HepG2 (cell line): Measurements from ENCODE around the gene IFI35. TPM values are rescaled to one million over a fixed set of nuclear protein-coding genes. Genes with fewer than 3 reads are reported as not detected.
A peak's percentile ranks its signal among the peaks of the same experiment; 100 is the strongest.

Source experiments
- AKAP8 ChIP-seq: sonication (generic); formaldehyde crosslinking; IDR thresholded peaks from 2 replicates; pipeline ENCODE4 v1.5.1; 2020; ENCODE audit warnings: mild to moderate bottlenecking, missing genetic modification reagents
- CAMTA2 ChIP-seq: sonication (generic); formaldehyde crosslinking; IDR thresholded peaks from 2 replicates; pipeline ENCODE4 v1.4.0; 2020; ENCODE audit warnings: mild to moderate bottlenecking, missing genetic modification reagents, borderline replicate concordance
- ERF ChIP-seq: IDR thresholded peaks from 2 replicates; pipeline ENCODE4 v1.6.1; 2018; ENCODE audit warnings: missing biosample characterization, missing genetic modification reagents
- HOXD1 ChIP-seq: sonication (generic); formaldehyde crosslinking; IDR thresholded peaks from 2 replicates; pipeline ENCODE4 v1.5.0; 2020; ENCODE audit warnings: missing genetic modification reagents
- MAFF ChIP-seq: IDR thresholded peaks from 2 replicates; pipeline ENCODE4 v1.6.1; 2011; ENCODE audit warnings: low read depth, low read length, improper control_type of control experiment
- MAFG ChIP-seq: sonication (generic); formaldehyde crosslinking; IDR thresholded peaks from 2 replicates; pipeline ENCODE4 v1.5.1; 2020; ENCODE audit warnings: mild to moderate bottlenecking, missing genetic modification reagents
- NBN ChIP-seq: fragments of 450-650 bp; conservative IDR thresholded peaks from 2 replicates; pipeline ENCODE4 v1.6.1; 2017
- RAD21 ChIP-seq: fragments of 450-650 bp; formaldehyde crosslinking; IDR thresholded peaks from 2 replicates; pipeline ENCODE4 v1.5.0; 2020; ENCODE audit warnings: mild to moderate bottlenecking
- SMYD3 ChIP-seq: sonication (generic); formaldehyde crosslinking; IDR thresholded peaks from 2 replicates; pipeline ENCODE4 v1.8.1; 2023; ENCODE audit warnings: mild to moderate bottlenecking, missing genetic modification reagents
- U2AF2 ChIP-seq: fragments of 200-400 bp; formaldehyde crosslinking; IDR thresholded peaks from 2 replicates; pipeline ENCODE4 v1.6.1; 2017; ENCODE audit warnings: low read depth, mild to moderate bottlenecking, low read length
- ZNF720 ChIP-seq: sonication (generic); formaldehyde crosslinking; IDR thresholded peaks from 2 replicates; pipeline ENCODE4 v1.4.0; 2020; ENCODE audit warnings: missing genetic modification reagents
- ZNF839 ChIP-seq: sonication (generic); formaldehyde crosslinking; IDR thresholded peaks from 2 replicates; pipeline ENCODE4 v1.4.0; 2020; ENCODE audit warnings: missing genetic modification reagents, mild to moderate bottlenecking, borderline replicate concordance
- polyA plus RNA-seq, 8 experiments: library from polyadenylated mRNA; depleted of rRNA in 3 of 8; stranded (reverse) in 7 of 8; unstranded in 1 of 8; fragments of >200 nt; fragmentation: Illumina TruSeq in 4 of 8; extraction: Trizol in 4 of 8; gene quantifications; 2 replicates each; pipeline versions ENCODE4 v1.2.1 to v1.2.3, GENCODE V29; 2011 to 2016; ENCODE audit warnings: low read depth in 4 of 8, missing spikeins in 1 of 8, mixed read lengths in 1 of 8; ENCODE audit not compliant: insufficient read depth in 1 of 8
- total RNA-seq, 5 experiments: library from RNA; depleted of rRNA; stranded (reverse); fragments of >200 nt; fragmentation: Illumina TruSeq; extraction: Trizol; gene quantifications; 2 replicates each; pipeline ENCODE4 v1.2.3, GENCODE V29; 2016; ENCODE audit warnings: low read depth in 1 of 5
- TF ChIP-seq, protein P1 (sequence below): IDR thresholded peaks from 2 replicates; pipeline ENCODE4 v1.6.1; 2018; ENCODE audit warnings: missing genetic modification reagents, mild to moderate bottlenecking, missing compliant biosample characterization
- TF ChIP-seq, protein P2 (sequence below), 2 experiments: IDR thresholded peaks; 2 replicates each; pipeline ENCODE4 v1.6.1; 2011 to 2012; ENCODE audit warnings: low read length in 2 of 2, borderline replicate concordance in 1 of 2, low read depth in 1 of 2, mild to moderate bottlenecking in 1 of 2, moderate library complexity in 1 of 2
- TF ChIP-seq, protein P3 (sequence below): IDR thresholded peaks from 2 replicates; pipeline ENCODE4 v1.6.1; 2016; ENCODE audit warnings: low read depth
- TF ChIP-seq, protein P4 (sequence below): IDR thresholded peaks from 2 replicates; pipeline ENCODE4 v1.6.1; 2016; ENCODE audit warnings: low read depth, missing genetic modification reagents, missing compliant biosample characterization
- TF ChIP-seq, protein P5 (sequence below): sonication (generic); formaldehyde crosslinking; IDR thresholded peaks from 2 replicates; pipeline ENCODE4 v1.5.1; 2020; ENCODE audit warnings: mild to moderate bottlenecking, moderate library complexity, missing genetic modification reagents

The IFI35 gene
- total and polyA plus RNA-seq, 2 of the 13 experiments (the other 11 are each of a cell fraction or from before 2014, with no cell fraction given): 28.9 to 38.1 TPM

DNA sequence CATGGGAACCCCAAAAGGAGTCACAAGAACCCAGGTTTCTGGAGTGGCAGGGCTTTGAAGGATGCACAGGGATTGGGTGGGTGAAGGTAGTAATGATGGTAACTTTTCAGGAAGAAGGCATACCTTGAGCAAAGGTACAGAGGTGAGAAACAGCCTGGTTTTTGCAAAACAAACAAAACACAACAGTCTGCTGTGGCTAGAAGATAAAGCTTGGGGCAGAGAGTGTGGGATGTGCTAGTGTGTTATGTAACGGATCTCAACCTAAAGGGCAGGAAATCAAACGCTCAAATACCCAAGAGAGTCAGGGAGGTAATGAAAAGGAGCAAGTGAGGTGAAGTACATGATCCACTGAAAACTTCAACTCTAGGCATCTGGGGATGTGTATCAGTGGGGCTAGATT is 31.3 kb upstream of the IFI35 start (continued):
- TF ChIP-seq, protein P1, sequence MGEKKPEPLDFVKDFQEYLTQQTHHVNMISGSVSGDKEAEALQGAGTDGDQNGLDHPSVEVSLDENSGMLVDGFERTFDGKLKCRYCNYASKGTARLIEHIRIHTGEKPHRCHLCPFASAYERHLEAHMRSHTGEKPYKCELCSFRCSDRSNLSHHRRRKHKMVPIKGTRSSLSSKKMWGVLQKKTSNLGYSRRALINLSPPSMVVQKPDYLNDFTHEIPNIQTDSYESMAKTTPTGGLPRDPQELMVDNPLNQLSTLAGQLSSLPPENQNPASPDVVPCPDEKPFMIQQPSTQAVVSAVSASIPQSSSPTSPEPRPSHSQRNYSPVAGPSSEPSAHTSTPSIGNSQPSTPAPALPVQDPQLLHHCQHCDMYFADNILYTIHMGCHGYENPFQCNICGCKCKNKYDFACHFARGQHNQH (CRISPR knock-in tag): no peak
- TF ChIP-seq, protein P2, sequence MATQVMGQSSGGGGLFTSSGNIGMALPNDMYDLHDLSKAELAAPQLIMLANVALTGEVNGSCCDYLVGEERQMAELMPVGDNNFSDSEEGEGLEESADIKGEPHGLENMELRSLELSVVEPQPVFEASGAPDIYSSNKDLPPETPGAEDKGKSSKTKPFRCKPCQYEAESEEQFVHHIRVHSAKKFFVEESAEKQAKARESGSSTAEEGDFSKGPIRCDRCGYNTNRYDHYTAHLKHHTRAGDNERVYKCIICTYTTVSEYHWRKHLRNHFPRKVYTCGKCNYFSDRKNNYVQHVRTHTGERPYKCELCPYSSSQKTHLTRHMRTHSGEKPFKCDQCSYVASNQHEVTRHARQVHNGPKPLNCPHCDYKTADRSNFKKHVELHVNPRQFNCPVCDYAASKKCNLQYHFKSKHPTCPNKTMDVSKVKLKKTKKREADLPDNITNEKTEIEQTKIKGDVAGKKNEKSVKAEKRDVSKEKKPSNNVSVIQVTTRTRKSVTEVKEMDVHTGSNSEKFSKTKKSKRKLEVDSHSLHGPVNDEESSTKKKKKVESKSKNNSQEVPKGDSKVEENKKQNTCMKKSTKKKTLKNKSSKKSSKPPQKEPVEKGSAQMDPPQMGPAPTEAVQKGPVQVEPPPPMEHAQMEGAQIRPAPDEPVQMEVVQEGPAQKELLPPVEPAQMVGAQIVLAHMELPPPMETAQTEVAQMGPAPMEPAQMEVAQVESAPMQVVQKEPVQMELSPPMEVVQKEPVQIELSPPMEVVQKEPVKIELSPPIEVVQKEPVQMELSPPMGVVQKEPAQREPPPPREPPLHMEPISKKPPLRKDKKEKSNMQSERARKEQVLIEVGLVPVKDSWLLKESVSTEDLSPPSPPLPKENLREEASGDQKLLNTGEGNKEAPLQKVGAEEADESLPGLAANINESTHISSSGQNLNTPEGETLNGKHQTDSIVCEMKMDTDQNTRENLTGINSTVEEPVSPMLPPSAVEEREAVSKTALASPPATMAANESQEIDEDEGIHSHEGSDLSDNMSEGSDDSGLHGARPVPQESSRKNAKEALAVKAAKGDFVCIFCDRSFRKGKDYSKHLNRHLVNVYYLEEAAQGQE (IDR thresholded peaks at IDR 0.05; ENCODE audit: borderline replicate concordance in 1 of 2, low read depth in 1 of 2, low read length in 2 of 2): no peak
- peak; percentile 34; the same call in 1 of the 2 replicates for TF ChIP-seq ERF
- no peak for TF ChIP-seq ZNF720 (CRISPR knock-in tag)
- TF ChIP-seq U2AF2: no peak
- no peak for TF ChIP-seq MAFG (CRISPR knock-in tag)
- TF ChIP-seq, protein P3, sequence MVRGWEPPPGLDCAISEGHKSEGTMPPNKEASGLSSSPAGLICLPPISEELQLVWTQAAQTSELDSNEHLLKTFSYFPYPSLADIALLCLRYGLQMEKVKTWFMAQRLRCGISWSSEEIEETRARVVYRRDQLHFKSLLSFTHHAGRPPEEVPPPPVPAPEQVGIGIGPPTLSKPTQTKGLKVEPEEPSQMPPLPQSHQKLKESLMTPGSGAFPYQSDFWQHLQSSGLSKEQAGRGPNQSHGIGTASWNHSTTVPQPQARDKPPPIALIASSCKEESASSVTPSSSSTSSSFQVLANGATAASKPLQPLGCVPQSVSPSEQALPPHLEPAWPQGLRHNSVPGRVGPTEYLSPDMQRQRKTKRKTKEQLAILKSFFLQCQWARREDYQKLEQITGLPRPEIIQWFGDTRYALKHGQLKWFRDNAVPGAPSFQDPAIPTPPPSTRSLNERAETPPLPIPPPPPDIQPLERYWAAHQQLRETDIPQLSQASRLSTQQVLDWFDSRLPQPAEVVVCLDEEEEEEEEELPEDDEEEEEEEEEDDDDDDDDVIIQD (CRISPR knock-in tag): no peak
- TF ChIP-seq, protein P4, sequence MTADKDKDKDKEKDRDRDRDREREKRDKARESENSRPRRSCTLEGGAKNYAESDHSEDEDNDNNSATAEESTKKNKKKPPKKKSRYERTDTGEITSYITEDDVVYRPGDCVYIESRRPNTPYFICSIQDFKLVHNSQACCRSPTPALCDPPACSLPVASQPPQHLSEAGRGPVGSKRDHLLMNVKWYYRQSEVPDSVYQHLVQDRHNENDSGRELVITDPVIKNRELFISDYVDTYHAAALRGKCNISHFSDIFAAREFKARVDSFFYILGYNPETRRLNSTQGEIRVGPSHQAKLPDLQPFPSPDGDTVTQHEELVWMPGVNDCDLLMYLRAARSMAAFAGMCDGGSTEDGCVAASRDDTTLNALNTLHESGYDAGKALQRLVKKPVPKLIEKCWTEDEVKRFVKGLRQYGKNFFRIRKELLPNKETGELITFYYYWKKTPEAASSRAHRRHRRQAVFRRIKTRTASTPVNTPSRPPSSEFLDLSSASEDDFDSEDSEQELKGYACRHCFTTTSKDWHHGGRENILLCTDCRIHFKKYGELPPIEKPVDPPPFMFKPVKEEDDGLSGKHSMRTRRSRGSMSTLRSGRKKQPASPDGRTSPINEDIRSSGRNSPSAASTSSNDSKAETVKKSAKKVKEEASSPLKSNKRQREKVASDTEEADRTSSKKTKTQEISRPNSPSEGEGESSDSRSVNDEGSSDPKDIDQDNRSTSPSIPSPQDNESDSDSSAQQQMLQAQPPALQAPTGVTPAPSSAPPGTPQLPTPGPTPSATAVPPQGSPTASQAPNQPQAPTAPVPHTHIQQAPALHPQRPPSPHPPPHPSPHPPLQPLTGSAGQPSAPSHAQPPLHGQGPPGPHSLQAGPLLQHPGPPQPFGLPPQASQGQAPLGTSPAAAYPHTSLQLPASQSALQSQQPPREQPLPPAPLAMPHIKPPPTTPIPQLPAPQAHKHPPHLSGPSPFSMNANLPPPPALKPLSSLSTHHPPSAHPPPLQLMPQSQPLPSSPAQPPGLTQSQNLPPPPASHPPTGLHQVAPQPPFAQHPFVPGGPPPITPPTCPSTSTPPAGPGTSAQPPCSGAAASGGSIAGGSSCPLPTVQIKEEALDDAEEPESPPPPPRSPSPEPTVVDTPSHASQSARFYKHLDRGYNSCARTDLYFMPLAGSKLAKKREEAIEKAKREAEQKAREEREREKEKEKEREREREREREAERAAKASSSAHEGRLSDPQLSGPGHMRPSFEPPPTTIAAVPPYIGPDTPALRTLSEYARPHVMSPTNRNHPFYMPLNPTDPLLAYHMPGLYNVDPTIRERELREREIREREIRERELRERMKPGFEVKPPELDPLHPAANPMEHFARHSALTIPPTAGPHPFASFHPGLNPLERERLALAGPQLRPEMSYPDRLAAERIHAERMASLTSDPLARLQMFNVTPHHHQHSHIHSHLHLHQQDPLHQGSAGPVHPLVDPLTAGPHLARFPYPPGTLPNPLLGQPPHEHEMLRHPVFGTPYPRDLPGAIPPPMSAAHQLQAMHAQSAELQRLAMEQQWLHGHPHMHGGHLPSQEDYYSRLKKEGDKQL (CRISPR knock-in tag): no peak
- TF ChIP-seq HOXD1 (CRISPR knock-in tag): no peak
- TF ChIP-seq, protein P5, sequence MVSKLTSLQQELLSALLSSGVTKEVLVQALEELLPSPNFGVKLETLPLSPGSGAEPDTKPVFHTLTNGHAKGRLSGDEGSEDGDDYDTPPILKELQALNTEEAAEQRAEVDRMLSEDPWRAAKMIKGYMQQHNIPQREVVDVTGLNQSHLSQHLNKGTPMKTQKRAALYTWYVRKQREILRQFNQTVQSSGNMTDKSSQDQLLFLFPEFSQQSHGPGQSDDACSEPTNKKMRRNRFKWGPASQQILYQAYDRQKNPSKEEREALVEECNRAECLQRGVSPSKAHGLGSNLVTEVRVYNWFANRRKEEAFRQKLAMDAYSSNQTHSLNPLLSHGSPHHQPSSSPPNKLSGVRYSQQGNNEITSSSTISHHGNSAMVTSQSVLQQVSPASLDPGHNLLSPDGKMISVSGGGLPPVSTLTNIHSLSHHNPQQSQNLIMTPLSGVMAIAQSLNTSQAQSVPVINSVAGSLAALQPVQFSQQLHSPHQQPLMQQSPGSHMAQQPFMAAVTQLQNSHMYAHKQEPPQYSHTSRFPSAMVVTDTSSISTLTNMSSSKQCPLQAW (CRISPR knock-in tag): peak; percentile 41
- TF ChIP-seq MAFF: no peak
- no peak for TF ChIP-seq NBN
- TF ChIP-seq SMYD3 (CRISPR knock-in tag): no peak
- TF ChIP-seq AKAP8 (CRISPR knock-in tag): peak; percentile 63; the same call in 1 of the 2 replicates
- TF ChIP-seq RAD21 (CRISPR knock-in tag): no peak
- no peak for TF ChIP-seq CAMTA2 (CRISPR knock-in tag)
- no peak for TF ChIP-seq ZNF839 (CRISPR knock-in tag)
